C4-2B (cell line): ENCODE data around the gene HCRT.

Source experiments
- CTCF ChIP-seq: fragments of 450-650 bp; conservative IDR thresholded peaks from 2 replicates; pipeline ENCODE4 v1.5.1; 2017; ENCODE audit warnings: mild to moderate bottlenecking
- ZFX ChIP-seq: fragments of 450-650 bp; IDR thresholded peaks from 2 replicates; pipeline ENCODE4 v1.6.1; 2017

GRCh38 chr17:42166196-42166763 lies 19.0 kb downstream of the HCRT start:
- TF ChIP-seq CTCF (no peak), ZFX (no peak)
